Stimulated activated CD8-positive, alpha-beta memory T cell treated with anti-CD3 and anti-CD28 coated beads, Interleukin-15, amount 100 ng/mL, for 4 hours (primary cell): ENCODE measurements around the gene RHOBTB3.
"Not testable (repeated sequence)": the region's sequence is repeated elsewhere in the genome, so short reads cannot be mapped to it uniquely, and the experiment has no call there.

Experiments used
- DNase-seq, 2 donors: peaks; one replicate each; pipeline ENCODE4 v3.0.0-alpha.2; 2020; ENCODE audit warnings: low read depth in 2 of 2

RHOBTB3 gene

DNA sequence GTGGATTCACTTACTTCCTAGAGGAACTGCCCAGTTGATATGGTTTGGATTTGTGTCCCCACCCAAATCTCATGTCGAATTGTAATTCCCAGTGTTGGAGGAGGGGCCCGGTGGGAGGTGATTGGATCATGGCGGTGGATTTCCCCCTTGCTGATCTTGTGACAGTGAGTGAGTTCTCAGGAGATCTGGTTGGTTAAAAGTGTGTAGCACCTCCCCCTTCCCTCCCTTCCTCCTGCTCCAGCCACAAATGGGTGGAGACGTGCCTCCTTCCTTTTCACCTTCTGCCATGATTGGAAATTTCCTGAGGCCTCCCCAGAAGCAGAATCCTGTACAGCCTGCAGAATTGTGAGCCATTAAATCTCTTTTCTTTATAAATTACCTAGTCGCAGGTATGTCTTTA, 17.9 kb upstream of the RHOBTB3 start:
- not testable (repeated sequence) for DNase-seq

DNA sequence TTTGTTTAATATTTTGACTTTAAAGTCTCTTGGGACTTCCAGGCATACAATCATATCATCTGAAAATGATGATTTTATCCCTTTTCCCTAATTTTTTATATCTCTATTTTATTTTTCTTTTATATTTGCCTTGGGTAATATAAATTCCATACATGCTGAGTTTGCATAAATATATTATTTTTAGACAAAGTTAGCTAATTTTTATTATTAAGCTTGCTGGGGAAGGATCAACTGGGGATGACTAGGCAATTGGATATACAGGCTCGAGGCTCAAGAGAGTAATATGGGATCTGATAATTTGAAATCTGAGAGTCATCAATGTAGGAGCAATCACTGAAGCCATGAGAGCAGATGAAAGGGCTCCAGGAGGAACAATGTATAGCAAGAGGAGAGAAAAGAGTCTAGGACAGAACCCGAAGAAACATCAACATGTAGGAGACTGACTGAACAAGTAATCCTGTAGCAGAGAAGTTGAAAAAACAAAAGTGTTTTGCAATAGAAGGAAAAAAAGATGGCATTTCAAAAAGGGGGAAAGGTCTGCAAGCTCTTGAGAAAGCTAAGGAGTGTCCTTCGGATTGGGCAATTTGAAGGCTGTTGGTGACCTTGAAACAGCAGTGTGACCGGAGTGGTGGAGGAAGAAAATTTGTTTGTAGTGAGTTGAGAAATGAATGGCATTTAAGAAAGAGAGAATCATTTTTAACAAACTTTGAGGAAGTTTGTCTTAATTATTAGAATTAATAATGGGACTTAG, 17.0 kb upstream of the RHOBTB3 start:
- no peak for DNase-seq

DNA sequence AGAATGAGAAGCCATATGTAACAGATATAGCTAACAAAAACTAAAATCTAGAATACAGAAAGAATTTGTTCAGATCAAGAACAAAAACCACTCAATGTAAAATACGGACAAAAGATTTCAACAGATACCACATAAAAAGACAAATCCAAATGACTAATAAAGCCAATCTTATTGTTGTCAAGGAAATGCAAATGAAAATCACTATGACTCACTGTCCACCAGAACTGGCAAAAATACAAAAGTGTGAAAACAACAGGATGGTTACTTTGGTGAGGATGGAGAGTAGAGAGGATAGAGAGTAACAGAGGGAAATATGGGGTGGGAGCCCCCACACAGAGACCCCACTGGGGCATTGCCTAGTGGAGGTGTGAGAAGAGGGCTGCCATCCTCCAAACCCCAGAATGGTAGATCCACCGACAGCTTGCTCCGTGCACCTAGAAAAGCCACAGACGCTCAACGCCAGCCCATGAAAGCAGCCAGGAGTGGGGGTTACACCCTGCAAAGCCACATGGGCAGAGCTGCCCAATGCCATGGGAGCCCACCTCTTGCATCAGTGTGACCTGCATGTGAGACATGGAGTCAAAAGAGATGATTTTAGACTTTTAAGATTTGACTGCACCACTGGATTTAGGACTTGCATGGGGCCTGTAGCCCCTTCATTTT, 15.2 kb upstream of the RHOBTB3 start:
- DNase-seq = no peak

DNA sequence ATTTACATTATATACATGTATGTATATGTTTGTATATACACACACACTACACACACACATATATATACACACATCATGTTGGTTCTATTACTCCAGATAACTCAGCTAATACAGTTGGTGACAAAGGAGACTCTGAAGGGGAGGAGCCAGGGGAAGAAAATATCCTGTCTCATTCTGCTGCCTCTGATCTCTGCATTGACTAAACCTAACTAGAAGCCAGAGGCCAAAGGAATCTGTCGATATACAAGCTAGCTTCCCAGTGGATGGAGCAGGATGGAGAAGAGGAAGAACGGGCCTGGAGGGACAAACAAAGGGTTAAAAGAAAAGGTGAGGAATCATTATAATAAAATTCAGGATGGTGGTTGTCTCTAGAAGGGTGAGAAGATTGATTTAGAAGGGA, 13.7 kb upstream of the RHOBTB3 start:
- no peak for DNase-seq

DNA sequence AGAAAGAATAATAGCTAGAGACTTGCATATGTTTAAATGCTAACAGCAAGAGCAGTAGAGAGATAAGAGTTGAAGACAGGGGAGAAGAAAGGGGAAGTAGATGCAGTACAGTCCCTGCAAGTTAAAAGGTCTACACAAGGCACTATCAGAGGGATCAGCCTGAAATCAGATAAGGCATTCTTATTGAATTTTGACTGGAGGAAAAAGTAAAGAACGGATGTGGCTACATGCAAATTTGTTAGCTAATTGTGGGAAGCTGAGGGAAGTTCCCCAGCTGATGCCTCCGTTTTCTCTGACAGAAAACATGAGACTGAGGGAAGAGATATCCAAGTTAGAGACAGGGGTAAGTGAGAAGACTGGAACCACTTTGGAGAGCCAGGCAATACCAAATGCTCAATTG, 12.9 kb upstream of the RHOBTB3 start:
- no peak for DNase-seq

DNA sequence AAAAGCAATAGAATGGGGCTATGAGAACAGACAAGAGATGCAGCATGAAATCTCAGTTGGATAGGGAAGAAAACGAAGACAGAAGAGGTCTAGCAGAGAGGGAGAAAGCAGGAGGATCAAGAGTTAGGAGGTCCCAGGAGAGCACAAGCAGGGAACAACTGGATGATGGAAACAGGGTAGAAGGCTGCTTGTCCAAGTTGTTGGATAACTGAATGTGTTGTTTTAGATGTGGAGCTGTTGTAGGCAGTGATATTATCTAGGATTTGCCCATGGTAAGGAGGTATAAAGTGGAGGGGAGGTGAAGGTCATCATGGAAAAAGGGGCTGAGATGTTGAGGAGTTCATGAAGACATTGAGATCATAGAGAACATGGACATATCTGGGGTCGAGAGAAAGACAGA, 12.4 kb upstream of the RHOBTB3 start:
- no peak for DNase-seq

DNA sequence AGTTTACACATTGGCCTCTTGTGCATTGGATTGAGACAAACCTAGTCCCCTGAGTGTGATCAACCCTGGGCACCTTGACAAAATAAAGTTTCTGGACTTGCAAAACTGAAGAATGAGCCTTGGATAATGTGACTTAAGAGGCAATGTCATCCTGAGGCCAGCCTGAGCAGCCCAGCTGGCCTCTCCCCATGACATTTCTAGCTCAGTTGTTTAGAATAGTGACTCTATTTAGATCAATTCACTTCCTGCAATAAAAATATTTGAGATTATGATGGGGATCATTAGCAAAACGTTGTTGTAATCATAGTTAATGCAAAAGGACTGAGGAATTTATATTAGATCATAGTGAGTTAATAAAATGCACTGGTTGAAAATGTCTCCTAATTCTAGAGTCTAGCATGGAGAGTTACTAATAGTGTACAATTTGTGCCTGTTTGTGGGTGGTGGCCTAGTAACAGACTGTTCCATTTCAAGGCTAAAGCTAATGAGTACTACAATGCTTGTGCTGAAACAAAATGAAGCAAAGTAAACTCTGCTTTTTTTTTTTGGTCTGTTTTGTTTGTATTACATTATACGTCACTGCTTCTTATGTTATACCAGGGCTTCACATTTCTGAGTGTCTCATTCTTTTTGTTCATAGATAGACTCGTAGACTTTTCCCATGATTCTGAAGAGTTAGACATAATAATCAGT, 10.9 kb upstream of the RHOBTB3 start:
- DNase-seq = no peak

DNA sequence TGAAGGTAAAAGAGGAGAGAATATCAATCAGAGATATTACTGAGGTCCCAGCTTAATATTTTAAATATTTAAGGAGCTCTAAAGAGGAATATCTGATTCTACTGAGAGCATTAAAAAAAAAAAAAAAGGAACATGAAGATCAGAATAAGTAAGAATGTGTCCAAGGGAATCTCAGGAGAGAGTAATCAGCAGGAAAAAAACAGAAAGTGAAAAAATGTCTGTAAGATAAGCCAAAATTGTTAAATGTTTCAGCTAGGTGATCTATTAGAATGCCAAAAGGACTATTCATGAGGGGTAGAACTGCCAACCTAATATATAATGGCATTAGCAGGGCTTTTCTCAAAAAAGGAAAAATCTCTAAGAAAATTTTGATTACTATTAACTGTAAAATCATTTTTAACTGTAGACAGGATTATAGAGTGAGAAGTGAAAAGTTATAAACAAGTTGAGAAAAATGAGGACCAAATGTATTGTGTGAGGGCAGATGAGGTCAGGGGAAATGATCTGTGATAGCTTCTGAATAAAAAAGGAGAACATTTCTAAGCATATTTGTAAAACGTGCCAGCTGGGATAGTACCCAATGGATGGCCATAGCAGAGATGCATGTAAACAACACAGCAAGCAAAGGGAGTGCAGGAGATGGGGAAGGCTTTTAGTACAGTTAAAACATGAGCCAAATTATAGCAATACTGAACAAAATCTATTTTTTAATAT, 9.4 kb upstream of the RHOBTB3 start:
- no peak for DNase-seq

DNA sequence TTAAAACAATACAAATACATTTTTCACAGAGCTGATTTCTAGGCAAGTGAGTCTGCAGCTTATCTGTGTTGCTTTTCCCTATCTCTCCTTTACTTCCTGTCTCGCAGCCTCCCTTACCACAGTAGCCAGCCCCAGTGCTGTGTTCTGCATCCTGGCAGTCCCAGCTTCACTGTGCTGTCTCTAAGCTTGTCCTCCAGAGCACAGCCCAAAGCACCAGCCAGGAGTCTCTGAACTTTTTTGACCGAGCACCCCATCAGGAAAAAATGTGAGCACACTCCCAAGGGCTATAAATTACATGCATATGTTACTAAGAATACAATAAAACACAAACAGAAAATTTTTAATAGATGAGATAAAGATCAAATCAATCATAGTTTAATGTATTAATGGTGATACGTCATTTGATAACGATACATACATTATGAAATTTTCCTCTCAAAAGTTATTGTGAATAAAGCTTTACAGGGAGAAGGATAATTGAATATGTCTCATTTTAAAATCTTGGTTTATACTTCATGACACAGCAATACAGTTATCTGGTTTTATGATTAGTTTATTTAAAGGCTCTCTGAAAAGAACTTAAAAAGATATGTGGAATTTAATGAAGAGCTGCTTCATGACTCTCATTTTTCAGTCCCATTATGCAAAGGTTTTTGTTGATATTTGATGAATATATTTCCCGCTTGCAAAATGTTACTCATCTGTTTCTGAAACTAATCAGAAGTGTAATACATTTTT, 7.3 kb upstream of the RHOBTB3 start:
- DNase-seq = no peak

DNA sequence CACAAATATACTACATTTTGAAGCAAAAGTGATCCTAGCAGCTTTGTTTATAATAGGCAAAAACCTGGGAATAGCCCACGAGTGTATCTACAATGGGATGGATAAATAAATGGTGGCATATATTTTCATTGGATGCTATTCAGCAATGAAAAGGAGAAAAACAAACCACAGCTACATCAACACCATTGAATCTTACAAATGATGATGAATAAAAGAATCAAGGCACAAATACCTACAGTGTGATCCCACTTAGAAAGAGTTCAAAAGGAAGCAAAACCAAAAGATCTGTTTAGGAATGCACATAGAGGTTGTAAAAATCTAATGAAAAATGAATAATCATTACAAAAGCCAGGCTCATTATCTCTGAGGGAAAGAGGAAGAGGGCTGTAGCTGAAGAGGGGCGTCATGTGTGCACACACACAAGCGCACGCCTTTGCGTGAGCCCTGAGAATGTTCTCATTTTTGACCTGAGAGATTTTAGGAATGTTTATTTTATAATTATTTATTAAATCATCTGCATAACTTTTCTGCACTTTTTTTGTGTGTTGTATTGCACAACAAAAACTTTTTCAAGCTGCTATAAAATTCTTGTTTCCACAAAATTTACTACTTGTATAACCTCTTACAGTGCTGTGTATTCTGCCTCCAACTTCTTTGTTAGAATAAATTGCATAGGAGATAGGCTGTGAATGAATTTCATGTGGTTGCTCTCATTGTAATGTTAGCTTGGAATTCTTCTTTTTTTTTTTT, 5.9 kb upstream of the RHOBTB3 start:
- DNase-seq = no peak

DNA sequence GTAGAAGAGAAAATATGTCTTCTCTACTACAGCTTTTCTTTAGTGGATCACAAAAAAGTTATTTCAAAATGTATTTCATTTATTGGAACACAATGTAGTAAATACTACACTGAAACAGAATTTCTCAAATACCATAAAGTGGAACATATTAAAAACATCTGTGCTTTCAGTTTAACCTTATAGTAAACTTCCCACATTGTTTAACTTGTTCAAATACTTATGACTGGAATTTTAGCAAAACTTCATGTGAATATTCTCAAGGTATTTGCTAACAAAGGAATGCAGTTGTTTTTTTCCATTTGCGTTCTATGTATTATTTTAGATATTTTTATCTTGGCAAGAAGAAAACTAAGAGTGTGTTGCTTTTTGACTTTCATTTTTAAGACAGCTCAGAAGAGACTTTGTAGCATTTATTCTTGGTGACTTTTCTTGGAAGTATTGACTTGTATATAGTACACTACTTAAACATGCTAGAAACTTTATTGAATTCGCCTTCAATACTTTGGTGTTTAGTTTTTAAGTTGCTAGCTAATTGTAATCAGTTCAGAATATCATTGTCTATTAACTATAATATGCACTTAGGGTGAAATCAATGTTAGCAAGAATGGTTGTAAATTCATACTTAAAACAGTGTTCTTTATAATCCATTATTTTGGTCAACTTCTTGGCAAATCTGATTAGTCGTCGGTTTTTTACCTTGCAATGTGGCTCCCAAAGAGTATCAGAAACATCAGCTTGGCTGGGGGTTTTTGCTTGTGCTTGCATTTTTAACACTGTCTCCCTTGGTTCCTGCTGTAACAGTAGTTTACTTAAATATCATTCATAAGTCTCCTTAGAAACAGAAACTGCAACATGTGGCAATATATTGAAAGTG, 5.0 kb upstream of the RHOBTB3 start:
- no peak for DNase-seq

DNA sequence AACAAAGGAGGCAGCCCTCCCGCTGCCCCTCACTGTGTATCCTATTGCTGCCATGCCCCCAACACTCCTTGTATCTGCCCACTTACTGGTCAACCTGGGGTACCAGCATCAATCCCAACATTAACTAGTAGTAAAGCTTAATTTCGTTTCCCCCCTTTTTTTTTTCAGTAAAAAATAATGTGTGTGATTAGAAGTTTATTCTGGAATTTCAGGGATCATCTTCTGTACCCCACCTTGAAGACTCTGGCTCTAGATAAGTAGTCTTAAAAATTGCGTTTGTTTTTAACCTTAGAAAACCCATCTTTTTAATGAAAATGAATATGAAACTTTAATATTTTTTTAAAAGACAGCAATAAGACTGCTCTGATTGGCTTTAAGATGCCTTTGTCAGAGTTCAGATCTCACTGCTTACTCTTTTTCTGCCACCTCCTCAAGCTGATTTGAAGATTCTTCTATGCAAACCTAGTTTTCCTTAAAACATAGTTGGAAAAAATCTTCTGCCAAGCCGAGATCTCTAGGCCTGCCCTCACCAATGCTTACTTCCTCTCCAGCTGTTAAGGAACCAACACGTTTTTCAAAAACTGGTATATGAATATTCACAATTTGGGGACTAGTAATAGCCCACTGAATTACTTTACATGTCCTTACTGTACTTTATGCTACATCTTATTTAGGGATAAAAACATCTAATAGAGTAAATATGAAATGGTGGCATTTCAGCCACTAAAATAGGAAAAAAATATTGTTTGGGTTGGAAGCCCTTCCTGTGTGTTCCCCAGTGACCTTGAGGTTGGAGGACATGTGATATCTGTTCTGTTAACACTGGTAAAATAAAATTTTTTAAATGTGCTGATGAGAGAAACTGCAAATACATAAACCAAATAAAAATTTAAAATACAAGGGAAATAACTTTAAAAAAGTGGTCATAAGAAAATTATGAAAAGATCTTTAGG, 4.0 kb upstream of the RHOBTB3 start:
- DNase-seq = no peak

DNA sequence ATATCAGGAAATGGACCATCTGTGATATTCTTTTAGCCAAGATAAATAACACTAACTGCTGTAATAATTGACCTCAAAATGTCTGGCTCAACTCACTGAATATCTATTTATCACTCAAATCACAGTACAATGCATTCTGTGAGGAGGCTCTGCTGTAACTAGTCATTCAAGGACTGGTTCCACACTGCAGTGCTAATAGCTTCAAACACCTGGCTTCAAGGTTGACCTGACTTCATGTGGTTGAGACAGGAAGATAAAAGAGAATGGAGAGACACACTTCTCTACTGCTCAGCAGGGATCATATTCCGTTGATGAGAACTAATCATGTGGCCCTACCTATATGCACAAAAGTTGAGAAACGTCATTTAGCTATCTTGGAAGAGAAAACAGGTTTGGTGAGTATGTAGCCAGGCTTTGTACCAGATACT, 3.4 kb upstream of the RHOBTB3 start:
- no peak for DNase-seq

DNA sequence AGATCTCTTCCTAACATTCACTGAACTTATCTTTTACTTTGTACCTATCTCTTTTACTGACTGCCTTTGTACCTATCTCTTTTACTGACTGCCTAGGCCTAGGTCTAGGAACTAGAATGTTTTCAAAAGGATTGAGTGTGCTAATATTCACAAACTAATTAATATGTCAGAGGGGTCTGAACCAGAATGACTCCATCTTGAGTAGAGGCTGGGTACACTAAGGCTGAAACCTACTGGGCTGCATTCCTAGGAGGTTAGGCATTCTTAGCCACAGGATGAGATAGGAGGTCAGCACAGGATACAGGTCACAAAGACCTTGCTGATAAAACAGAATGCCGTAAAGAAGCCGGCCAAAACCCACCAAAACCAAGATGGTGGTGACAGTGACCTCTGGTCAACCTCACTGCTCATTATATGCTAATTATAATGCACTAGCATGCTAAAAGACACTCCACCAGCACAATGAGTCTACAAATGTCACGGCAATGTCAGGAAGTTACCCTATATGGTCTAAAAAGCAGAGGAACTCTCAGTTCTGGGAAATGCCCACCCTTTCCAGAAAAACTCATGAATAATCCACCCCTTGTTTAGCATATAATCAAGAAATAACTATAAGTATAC, 2.5 kb upstream of the RHOBTB3 start:
- DNase-seq = no peak

DNA sequence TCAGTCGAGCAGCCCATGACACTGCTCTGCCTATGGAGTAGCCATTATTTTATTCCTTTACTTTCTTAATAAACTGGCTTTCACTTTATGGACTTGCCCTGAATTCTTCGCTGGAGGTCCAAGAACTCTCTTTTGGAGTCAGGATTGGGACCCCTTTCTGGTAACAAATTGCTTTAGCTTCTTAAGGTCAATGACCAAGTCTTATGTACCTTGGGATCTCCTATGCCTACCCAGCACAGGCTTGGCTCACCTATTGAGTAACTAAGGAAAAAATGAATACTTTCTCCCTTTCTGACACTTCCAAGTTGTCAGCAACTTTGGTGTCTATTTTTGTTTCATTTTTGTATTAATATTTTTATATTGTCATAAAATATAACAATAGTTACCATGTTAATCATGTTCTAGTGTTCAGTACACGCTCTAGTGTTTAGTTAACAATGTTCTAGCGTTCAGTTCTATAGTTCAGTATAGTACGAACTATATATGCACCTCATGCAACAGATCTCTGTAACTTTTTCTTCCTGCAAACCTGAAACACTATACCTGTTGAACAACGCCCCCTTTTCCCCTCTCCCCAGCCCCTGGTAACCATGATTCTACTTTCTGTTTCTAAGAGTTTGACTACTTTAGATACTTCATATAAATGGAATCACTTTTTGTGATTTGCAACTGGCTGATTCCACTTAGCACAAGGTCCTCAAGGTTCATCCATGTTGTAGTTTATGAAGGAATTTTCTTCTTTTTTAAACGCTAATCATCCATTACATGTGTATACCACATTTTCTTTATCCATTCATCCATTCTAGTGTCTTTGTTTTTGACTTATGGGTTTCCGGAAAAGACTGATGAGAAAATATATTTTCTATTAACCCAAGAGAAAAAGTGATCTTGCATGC, 1.8 kb upstream of the RHOBTB3 start:
- no peak for DNase-seq

DNA sequence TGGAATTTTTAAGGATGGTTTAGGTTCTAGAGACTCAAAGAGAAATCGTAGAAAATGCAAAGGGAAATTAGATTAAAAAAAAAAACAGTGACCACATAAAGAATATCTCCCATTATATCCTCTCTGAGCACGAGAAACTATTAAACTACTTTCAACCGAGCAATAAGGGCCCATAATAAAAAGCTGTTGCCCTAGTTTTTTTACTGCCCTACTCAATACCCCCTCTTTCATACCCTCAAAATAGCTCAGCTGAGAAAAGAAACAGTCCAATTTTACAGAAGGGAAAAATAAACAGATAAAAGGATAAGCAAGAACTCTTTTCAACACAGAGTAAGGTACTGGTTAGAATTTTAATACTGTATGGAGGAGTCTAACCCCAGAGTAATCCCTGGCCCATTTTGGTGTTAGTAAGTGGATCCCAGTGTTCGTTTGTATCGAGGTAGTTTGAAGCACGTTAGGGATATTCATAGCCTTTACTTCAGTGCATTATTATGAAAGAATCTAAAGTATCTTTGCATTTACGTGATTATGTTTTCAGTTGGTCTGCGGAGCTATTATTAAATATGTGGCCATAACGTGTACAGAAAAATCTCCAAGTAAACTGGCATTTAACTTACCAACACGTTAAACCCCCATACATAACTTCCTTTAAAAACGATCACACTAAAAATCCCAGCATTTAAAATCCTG, 980 bp upstream of the RHOBTB3 start:
- DNase-seq = no peak
